Right ventricle myocardium inferior (tissue), 1 donor: ENCODE data around the gene RIPK1. TPM values are rescaled to one million over a fixed set of nuclear protein-coding genes. Genes with fewer than 3 reads are reported as not detected.
"Not testable (repeated sequence)": the region's sequence is repeated elsewhere in the genome, so short reads cannot be mapped to it uniquely, and the experiment has no call there.

Experiments used
- ATAC-seq: fragments of 200-7000 bp; cut with Tn5 transposase; one replicate; pipeline ENCODE4 v1.9.1; 2020; ENCODE audit warnings: mild to moderate bottlenecking, moderate library complexity
- DNase-seq: peaks from one replicate; pipeline ENCODE4 v3.0.0; 2021; ENCODE audit errors: missing footprints
- intact Hi-C: fragments of 100-400 bp; cut with DNase I; formaldehyde crosslinking; loops from one replicate; pipeline ENCODE4 v1.11.0; 2022
- total RNA-seq: library from RNA; stranded (reverse); fragmentation: NEBNext Ultra II Directional; extraction: Animal tissue kit (Norgen Biotek cat#: 25700); gene quantifications from one replicate; pipeline ENCODE4 v1.2.1, GENCODE V29; 2021
- donor health status: DM: no; HTN: yes; CAD: no; lungs with severe emphysema.

Gene RIPK1
- total RNA-seq, 1 donor from 2014 or later: 6.9 TPM

DNA sequence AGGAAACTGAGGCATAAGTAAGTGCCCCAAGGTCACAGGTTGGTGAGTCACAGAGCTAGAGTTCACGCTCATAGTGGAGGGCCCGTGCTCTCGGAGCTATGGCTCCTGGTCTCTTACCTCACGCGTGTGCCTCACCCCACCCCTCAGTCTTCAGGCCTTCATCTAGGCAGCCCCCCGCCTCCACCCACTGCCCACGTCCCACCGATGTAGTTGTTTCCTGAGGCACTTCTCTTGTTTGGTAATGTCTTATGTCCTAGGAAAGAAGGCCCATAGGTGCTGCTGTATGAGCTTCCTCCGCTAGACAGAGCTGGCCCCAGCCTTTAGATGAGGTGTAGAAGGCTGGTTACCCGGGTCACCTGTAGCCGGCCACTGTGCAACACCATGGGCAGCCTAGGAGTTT is 5.1 kb downstream of the RIPK1 start:
- ATAC-seq (no peak), DNase-seq (no peak)
- intact Hi-C loops: no loop called here

DNA sequence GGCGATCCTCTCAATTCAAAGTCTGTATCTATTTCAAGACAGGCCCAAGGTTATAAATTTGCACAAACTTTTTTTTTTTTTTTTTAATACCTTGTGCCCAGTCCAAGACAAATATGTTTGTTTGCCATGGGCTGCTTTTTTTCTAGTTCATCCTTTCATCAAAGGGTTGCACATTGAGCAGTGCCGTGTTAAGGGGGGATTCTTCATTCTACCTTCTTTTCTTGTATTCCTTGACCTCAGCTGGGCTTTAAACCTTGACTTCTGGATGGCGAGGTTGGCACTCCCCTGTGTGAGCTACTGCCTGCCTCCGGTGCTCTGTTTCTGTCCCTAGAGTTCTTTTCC is 7.4 kb downstream of the RIPK1 start:
- DNase-seq (no peak), ATAC-seq (no peak)
- intact Hi-C loops: no loop called here

DNA sequence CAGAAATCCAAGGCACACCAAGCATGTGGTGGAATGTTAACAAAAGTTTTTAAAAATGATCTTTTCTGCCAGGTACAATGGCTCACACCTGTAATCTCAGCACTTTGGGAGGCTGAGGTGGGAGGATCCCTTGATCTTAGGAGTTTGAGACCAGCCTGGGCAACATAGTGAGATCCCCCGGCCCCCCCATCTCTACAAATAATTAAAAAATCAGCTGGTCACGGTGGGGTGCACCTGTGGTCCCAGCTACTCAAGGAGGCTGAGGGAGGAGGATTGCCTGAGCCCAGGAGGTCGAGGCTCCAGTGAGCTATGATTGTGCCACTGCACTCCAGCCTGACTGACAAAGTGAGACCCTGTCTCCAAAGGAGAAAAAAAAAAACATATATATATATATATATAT is 8.0 kb downstream of the RIPK1 start:
- intact Hi-C loops: no loop called here
- no peak for ATAC-seq

DNA sequence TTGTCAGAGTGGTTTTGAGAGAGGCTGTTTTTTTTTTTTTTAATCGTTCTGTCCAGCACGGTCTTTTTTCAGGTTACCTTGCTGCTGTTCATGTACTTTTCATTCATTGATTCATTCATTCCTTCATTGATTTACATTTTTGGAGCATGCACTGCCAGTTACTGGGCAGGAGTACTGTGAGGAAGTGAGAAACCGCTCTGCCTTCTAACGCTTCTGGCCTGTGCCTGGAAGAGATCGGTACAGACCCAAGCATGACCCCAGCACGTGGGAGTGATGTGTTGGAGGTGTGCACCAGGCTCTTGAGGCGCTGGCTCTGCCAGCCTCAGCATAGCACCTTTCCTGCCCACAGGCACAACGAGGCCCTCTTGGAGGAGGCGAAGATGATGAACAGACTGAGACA is 9.1 kb downstream of the RIPK1 start:
- ATAC-seq: no peak
- intact Hi-C loops: no loop called here
- DNase-seq: no peak

More for the DNA sequence above, 8.0 kb downstream of the RIPK1 start:
- no peak for DNase-seq

DNA sequence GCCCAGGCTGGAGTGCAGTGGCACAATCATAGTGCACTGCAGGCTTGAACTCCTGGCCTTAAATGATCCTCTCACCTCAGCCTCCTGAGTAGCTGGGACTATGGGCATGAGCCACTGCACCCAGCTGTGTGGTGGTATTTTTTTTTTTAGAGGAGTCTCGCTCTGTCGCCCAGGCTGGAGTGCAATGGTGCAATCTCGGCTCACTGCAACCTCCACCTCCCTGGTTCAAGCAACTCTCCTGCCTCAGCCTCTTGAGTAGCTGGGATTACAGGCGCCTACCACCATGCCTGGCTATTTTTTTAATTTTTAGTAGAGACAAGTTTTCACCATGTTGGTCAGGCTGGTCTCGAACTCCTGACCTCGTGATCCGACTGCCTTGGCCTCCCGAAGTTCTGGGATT is 10.7 kb downstream of the RIPK1 start:
- ATAC-seq, intact Hi-C loops, DNase-seq: not testable (repeated sequence)

DNA sequence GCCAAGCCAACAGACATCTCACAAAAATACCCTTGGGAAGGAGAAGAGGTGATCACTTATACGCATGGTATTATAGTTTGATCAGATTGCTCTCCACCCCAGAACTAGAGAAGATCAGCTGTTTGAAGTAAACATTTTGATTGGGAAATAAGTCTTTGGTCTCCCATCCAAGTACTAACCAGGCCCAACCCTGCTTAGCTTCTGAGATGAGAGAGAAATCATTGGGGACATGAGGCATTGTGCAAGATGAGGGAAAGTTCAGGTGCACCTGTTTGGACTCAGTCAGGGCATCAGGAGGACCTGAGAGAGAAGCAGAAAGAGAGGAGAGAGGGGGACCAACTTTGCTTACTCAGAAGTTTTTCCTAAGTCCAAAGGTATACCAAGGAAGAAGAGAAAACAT is 11.4 kb downstream of the RIPK1 start:
- intact Hi-C loops: no loop called here

DNA sequence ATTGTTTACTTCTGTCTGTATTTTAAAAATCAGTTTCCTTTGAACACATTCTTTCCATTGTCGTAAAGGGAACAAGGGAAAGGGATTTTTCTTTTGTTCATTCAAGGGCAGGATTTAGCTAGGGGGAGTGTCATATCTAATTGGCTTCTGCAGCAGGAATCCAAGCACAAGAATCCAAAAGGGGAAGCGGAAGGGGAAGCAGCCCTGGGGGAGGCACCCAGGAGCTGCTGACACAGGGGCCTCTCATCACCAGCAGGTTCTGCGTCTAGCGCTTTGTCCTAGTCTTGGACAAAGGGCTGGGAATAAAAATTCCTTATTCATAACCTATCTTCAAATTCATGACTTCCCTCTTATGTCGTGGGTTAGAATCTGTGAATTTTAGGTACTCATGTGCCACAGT is 13.7 kb downstream of the RIPK1 start:
- peak; percentile 58 for ATAC-seq
- DNase-seq: no peak
- intact Hi-C loops: no loop called here

More for the DNA sequence above, 11.4 kb downstream of the RIPK1 start:
- DNase-seq (no peak), ATAC-seq (no peak)

DNA sequence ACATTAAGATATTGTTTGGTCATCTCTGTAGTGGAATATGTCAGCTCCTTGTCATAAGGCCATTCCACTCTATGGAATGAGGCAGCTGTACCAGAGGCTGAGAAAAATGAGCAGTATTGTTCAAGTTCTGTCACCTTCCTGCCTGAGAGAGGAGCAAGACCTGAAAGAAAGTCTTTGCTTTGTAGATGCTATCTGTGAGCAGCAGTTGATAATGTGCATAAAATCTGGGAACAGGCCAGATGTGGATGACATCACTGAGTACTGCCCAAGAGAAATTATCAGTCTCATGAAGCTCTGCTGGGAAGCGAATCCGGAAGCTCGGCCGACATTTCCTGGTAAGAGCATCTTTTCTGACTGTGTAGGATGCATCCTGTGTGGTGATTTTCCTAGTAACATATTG is 16.8 kb downstream of the RIPK1 start:
- ATAC-seq: no peak
- intact Hi-C loops: no loop called here
- peak; percentile 50 for DNase-seq

DNA sequence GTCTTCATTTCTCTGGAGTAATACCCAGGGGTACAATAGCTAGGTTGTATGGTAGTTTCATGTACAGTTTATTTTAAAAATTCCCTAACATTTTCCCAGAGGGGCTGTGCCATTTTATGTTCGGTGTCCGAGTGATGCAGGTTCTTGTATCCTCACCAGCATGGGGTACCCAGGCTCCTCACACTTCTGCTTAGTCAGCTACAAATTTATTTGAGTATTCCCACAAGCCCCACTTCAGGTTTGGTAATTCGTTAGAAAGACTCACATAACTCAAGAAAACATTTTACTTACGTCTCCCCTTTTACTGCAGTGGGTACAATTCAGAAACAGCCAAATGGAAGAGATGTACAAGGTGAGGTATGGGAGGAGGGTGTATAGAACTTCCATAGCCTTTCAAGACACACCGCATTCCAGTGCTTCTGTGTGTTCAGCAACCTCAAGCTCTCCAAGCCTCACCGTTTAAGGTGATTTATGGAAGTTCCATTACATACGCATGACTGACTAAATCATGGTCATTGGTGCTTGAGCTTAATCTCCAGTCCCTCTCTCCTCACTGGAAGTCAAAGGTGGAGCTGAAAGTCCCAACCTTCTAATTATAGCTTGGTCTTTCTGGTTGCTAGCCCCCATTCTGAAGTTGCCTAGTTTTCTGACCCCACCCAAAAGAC is 18.1 kb downstream of the RIPK1 start:
- ATAC-seq (no peak), DNase-seq (no peak)

DNA sequence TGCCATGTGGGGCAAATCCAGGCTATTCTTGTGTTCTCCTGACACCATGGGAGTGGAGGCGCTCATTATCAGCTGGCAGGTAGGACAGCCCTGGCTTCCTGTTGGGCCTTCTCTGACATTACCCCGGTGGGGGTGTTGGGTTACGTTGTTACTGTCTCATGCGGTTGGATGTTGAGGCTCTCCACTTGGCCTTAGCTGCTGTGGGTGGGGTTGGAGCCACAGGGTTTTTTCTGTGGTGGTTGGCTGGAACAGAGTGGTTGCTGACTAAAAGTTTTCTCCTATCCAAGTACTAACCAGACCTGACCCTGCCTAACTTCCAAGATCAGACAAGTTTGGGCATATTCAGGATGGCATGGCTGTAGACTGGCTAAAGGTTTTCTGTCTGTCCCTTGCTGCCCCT is 20.2 kb downstream of the RIPK1 start:
- peak; percentile 42 for DNase-seq

More for the DNA sequence above, 18.1 kb downstream of the RIPK1 start:
- intact Hi-C loops: no loop called here

DNA sequence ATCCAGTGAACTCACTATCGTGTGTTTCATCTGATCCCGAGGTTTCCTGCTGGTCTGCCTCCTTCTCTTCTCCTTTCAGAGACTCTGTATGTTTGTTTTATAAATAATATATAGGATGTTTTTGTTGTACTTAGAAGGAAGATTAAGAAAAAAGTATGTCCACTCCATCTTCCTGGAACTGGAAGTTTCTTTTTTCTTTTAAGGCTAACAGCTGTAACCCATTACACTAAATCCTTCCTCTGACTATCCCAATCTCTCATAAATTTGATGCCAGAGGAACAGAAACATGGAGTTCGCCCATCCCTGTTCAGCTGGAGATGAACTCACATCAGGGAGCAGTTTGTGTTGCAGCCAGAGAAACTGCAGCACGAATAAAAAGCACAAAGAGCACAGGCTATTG is 20.7 kb downstream of the RIPK1 start:
- intact Hi-C loops: no loop called here
- ATAC-seq (peak; percentile 77), DNase-seq (no peak)

More for the DNA sequence above, 20.2 kb downstream of the RIPK1 start:
- peak; percentile 78 for ATAC-seq
- intact Hi-C loops: no loop called here

DNA sequence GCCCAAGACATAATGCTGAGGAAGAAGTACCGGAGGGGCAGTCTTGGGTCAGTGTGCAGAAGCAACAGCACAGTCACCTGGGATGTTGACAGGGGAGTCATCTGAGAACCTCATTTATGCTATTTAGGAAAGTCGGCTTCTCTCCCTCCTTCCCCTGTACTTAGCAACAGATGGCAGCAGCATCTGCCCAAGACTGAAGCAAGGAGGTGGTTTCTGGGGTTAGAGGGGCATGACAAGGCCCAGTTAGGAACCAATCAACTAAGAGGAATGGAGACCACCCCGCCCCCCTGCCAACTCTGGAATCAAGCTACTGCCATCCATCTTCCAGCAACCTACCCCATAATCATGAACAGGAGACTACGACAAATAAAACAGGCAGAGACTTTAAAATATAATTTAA is 21.7 kb downstream of the RIPK1 start:
- no peak for ATAC-seq
- intact Hi-C loops: no loop called here
- DNase-seq: no peak

DNA sequence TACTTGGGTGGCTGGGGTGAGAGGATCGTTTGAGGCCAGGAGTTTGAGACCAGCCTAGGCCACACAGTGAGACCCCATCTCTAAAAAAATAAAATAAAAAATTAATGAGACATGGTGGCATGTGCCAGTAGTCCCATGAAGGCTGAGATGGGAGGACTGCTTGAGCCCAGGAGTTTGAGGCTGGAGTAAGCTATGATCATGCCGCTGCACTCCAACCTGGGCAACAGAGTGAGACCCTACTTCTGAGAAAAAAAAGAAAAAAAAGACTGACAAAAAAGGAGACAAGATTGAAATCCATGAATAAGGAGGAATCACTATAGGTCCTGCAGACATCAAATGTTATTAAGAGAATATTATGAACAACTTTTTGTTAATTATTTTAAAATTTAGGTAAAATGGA is 26.5 kb downstream of the RIPK1 start:
- intact Hi-C loops: no loop called here

DNA sequence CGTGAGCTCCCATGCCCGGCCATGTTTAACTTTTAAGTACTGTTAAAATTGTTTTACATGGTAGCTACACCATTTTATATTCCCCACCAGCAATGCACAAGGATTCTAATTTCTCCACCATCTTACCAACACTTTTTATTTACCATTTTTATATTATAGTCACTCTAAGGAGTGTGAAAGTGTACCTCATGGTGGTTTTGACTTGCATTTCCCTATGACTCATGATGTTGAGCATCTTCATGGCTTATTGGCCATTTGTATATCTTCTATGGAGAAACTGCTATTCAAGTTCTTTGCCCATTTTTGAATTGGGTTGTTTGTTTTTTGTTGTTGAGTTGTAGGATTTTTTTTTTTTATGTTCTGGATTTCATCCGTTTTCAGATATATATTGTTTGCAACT is 34.6 kb downstream of the RIPK1 start:
- DNase-seq (no peak), ATAC-seq (no peak)
- intact Hi-C loops: no loop called here

More for the DNA sequence above, 26.5 kb downstream of the RIPK1 start:
- no peak for DNase-seq
- no peak for ATAC-seq

DNA sequence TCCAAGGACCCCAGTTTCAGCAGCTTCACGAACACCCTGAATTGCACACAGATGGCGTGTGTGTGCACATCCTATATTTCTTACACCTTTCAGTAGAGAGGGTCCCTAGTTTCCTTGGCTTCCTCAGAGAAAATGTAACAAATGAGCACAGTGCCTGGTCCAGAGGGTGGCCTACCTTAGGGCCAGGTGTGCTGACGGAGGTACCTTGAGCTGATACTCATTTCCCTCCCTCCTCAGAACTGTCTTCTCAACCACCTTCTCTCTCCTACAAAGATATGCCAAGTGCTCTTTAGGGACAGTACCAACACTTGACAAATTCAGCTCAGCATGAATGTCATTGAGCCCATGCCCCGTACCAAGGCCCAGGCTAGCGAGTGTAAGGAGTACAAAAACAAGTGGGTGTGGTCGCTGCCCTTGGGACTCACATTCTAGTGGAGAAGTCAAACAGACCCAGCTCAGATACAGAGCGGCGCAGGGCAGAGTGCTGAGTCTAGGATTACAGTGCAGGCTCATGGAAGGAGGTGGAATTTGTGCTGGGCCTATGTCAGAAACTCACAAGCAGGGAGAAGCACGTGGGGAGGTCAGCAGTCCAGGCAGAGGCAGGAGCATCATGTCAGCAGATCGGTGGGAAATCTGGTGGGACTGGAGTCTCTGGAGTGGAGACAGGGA is 40.6 kb downstream of the RIPK1 start:
- ATAC-seq (peak; percentile 57), DNase-seq (peak; percentile 72)
- intact Hi-C loops: no loop called here

DNA sequence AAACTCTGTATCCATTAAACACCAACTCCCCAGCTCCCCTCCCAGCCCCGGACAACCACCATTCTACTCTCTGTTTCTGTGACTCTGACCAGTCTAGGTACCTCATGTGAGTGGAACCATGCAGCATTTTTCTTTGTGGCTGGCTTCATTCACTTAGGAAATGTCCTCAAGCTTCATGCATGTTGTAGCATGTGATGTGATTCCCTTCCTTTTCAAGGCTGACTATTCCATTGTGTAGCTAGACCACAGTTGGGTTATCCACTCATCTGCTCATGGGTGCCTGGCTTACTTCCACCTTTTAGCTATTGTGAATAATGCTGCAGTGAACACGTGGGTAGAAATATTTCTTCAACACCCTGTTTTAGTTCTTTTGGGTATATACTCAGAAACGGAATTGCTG is 41.5 kb downstream of the RIPK1 start:
- DNase-seq (no peak), ATAC-seq (no peak)
- intact Hi-C loops: no loop called here

DNA sequence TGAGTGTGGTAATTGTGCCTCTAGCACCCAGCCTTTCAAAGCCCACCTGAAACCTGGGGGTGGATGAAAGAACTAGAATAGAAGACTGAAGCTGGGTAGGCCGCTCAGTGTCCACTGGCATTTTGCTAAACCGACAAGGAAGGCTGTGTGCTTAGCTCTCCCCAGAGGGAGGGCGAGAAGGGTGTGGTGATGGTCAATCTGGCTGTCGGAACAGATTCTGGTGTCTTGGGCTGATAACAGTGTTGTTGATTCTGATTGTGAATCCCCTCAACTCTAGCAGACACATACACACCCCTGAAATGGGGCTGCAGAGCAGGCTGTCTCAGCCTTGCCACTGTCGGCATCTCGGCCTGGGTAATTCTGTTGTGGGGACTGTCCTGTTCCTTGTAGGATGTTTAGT is 46.1 kb downstream of the RIPK1 start:
- DNase-seq (no peak), ATAC-seq (no peak)
- intact Hi-C loops: no loop called here

DNA sequence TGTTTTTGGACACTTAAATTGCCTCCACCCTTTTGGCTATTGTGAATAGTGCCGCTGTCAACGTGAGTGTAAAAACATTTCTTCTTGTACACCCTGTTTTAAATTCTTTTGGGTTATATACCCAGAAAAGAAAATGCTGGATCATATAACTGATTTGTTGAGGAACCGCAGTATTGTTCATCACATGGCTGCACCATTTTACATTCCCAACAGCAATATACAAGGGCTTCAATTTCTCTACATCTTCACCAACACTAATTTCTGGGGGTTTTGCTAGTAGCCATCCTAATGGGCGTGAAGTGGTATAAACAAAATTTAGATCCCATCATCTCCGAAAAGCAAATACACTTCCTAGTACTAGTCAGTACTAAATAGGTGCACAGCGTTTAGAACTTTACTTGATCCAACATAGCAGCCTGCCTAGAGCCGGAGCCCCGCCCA is 49.6 kb downstream of the RIPK1 start:
- intact Hi-C loops: loop anchor here (2.0 kb wide), 1 partner anchor 119 kb away; the partner anchor contains the start of gene NQO2
- no peak for ATAC-seq

DNA sequence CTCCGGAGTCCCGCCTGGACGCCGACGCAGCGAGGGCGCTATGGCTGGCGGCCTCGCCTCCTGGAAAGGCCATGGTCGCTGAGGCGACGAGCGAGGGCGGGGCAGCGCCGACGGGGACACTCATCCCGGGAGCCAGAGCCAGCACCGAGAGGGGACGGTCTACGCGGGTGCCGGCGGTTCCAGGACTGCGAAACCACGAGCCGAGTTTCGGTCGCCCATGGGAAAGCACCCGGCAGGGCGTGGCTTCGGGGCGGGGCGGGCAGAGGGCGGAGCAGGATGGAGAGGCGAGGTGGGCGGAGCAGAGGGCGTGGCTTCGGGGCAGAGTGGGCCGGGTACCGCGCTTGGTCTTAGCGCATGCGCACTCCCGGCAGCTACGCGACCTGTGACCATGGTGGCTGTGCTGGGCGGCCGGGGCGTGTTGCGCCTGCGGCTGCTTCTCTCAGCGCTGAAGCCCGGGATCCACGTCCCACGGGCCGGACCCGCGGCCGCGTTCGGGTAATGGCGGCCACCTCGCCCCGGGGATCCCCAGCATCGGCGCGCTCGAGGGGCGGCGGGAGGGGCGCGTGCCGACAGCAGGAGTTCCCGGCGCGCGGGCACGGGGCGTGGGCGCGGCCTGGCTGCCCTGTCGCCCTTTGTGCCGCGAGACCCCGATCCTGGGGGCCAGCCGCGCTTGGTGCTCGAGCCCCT is 50.2 kb downstream of the RIPK1 start, which contains the start of gene BPHL:
TSS of gene BPHL (plus strand) at position 359 of the 687 bp plus-strand sequence. CDS start at position 389, 30 bp downstream.
- intact Hi-C loops: loop anchor here (2.0 kb wide), 1 partner anchor 120 kb away; the partner anchor contains the start of gene NQO2
- DNase-seq: peak; percentile 99
- peak; percentile 99 for ATAC-seq

More for the DNA sequence above, 49.6 kb downstream of the RIPK1 start:
- no peak for DNase-seq
